GM12873 (cell line): ENCODE data around the gene MAMLD1.

Experiments used
- TF ChIP-seq, protein P1 (sequence below): IDR thresholded peaks from 2 replicates; pipeline ENCODE4 v1.5.1; 2012; ENCODE audit warnings: low read depth, mild to moderate bottlenecking, moderate library complexity, low read length, control low read depth; ENCODE audit not compliant: insufficient read depth; ENCODE audit errors: missing control alignments

The MAMLD1 gene

DNA sequence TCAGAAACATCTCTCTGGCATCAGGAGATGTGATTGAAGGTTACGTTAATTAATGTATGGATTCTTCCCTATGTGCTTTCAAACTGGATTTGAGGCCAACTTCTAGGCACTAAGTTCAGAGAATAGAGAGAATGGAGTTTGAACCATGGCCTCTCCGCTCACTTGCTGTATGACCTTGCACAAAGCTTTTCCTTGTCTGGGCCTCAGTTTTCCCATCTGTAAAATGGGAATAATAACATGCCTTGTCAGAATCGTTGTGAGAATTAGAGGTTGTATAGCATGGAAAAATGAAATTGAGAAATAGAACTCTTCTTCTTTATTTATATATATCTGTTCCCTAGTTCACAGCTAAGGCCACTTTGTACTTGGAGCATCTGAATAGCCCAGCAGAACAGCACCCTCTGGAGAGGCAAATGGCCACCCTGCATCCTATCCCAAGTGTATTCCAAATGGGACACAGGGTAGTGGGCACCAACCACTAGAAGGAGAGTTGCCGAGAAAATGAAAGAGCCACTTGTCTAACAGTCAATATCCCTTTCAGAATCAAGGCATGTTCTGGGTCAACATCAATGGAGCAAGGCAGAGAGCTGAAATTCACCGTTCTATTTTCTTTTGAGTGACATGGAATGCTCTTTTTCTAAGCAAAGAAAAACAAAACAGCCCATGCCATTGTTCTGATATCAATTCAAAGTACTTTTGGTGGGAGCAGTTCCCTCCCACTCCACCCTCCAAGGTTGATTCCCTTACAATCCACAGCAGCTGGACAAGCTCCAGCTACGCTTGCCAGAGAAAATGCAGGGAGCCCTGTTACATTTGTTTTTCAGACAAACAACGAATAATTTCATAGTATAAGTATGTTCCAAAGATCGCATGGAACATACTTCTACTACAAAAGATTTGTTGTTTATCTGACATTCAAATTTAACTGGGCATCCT is 182.0 kb downstream of the MAMLD1 start:
- TF ChIP-seq, protein P1, sequence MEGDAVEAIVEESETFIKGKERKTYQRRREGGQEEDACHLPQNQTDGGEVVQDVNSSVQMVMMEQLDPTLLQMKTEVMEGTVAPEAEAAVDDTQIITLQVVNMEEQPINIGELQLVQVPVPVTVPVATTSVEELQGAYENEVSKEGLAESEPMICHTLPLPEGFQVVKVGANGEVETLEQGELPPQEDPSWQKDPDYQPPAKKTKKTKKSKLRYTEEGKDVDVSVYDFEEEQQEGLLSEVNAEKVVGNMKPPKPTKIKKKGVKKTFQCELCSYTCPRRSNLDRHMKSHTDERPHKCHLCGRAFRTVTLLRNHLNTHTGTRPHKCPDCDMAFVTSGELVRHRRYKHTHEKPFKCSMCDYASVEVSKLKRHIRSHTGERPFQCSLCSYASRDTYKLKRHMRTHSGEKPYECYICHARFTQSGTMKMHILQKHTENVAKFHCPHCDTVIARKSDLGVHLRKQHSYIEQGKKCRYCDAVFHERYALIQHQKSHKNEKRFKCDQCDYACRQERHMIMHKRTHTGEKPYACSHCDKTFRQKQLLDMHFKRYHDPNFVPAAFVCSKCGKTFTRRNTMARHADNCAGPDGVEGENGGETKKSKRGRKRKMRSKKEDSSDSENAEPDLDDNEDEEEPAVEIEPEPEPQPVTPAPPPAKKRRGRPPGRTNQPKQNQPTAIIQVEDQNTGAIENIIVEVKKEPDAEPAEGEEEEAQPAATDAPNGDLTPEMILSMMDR: no peak

DNA sequence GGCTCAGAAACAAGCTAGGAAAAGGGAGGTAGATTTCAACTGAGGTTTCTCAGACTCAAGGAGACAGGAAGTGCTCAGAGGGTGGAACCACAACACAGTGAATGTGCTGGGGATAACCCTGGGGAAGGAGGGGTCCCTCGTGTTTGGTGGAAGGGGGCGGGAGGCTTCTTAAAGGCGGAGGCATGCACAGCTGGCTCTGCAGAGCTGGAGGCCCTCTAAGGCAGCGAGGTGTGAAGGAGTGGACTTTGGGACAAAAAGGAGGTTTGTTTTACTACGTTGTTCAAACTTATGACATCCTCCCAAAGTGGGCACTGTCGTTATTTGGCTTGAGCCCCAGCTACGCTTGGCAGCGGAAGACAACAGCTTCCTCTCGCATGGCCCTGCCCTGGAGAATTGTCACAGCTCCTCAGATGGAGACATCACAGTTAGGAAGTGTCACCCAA is 183.6 kb downstream of the MAMLD1 start:
- TF ChIP-seq, protein P1: no peak

DNA sequence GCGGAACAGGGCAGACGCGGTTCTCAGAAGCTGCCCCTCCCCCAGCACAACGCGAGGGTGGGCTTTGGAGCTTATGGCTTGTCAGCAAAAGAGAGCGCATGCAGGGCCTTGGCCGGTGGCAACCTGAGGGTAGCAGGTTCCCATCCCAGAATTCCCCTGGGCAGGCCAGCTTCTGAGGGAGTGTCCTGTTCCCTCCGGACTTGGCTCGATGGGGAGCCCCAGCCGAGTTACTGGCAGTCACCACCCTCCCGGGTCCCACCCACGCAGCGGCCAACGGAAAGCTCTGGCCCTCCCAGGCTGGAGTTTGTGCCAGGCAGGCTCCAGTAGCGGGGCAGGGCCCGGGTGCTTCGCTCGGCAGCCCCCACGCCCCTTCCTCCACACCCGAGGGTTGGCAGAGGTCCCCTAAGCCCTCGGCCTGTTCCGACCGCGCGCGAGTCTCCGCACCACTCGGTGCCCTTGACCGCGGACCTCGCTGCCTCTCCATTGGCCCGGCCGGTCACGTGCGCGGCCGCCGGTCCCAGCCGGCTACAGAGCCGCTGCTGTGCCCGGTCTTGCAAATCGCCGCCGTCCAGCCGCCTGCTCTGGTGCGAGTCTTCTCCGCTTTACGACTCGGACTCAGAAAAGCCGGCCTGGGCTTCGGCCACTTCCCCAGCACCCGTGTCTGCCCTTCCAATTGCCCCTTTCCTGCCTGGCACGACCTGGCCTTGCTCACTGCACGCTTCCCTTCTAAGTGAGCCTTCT is 184.4 kb downstream of the MAMLD1 start:
- TF ChIP-seq, protein P1: no peak

DNA sequence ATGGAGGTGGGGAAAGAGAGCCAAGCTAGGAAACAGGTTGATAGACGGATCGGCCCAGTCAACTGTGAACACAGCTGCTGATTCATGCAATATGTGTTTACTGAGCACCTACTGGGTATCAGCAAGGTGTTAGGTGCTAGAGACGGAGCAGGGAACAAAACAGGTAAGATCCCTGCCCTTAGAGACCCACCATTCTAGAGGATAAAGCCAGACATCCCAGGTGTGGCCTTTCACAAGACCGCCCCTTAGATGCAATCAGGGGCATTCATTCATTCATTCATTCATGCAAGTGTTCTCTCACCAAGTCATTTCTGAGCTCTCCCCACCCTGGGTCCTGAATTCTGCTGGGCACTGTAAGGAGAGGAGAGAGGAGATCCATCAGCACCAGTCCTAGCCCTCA is 185.1 kb downstream of the MAMLD1 start:
- TF ChIP-seq, protein P1: no peak

GRCh38 chrX:150548684-150549083 is 185.6 kb downstream of the MAMLD1 start:
- TF ChIP-seq, protein P1: no peak

DNA sequence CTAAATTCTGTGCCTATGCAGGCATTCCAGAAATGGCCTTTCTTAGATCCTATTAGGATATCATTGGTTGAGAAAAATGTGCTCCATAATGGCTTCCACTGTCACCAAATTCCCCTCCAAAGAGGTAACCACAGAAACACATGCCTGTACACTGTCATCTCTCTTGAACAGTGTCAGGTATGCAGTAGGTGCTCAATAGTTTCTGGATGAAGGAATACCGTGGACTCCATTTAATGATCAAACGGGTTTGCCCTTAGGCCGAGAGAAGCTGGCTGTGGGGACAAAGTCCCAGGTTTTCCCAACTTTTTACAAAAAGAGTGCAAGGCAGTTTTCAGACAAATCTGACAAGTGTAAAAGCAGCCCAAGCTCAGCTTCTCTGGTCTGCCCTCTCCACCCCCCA is 188.8 kb downstream of the MAMLD1 start:
- TF ChIP-seq, protein P1: no peak

GRCh38 chrX:150558424-150558823 is 195.3 kb downstream of the MAMLD1 start:
- TF ChIP-seq, protein P1: no peak
